ENCODE measurements around the gene FAM162B.

FAM162B gene

DNA sequence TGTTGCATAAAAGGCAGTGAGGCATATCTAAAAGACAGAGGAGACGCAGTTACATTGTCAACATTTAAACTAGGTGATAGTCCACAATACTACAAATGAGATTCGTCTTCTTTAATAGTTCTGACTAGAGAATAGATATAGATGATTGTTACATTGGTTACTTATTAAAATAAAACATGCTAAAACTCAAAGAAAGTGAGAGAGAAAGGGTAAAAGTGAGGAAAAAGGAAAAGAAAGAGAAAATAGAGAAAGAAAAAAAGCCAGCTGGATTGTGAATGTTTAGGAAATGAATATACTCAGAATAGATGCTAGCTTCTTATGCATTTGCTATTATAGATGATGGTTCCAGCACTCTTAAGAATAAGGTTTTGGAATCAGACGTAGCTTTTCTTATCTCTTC, 27.7 kb upstream of the FAM162B start:
- TF ChIP-seq, protein P1, sequence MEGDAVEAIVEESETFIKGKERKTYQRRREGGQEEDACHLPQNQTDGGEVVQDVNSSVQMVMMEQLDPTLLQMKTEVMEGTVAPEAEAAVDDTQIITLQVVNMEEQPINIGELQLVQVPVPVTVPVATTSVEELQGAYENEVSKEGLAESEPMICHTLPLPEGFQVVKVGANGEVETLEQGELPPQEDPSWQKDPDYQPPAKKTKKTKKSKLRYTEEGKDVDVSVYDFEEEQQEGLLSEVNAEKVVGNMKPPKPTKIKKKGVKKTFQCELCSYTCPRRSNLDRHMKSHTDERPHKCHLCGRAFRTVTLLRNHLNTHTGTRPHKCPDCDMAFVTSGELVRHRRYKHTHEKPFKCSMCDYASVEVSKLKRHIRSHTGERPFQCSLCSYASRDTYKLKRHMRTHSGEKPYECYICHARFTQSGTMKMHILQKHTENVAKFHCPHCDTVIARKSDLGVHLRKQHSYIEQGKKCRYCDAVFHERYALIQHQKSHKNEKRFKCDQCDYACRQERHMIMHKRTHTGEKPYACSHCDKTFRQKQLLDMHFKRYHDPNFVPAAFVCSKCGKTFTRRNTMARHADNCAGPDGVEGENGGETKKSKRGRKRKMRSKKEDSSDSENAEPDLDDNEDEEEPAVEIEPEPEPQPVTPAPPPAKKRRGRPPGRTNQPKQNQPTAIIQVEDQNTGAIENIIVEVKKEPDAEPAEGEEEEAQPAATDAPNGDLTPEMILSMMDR (IDR thresholded peaks at IDR 0.05), result no peak
- Histone ChIP-seq H3K27ac (no peak overlapping the region), H3K4me3 (no peak overlapping the region), H3K27me3 (no peaks in the 10 kb centered on the region), H3K9me3 (no peaks in the 10 kb centered on the region), H3K36me3 (no peaks in the 10 kb centered on the region), H3K4me1 (no peaks in the 10 kb centered on the region)
- no peak for DNase-seq
- intact Hi-C loops (cut with DNase I; ENCODE audit: low total_unique reads), result no loop called here

DNA sequence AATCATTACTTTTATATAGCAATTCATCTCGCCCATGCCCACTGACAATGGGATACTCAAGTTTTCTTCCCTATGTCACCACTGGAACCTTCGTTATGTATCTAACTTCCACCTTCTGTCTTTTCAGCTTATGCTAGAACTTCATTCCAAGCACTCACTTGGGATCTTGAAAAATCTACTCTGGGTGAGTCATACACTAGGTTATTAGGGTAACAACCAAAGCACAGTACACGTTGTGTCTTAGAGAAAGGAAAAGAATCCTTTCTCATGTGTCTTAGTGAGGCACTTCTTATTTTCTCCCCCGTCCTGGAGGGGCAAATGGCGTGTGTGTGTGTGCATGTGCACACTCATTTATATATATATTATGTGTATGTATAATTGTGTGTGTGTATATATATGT, 18.3 kb upstream of the FAM162B start:
- TF ChIP-seq, protein P1 (IDR thresholded peaks at IDR 0.05), result no peak
- H3K27ac ChIP-seq, result no peak overlapping the region
- intact Hi-C loops (cut with DNase I; ENCODE audit: low total_unique reads), result no loop called here

DNA sequence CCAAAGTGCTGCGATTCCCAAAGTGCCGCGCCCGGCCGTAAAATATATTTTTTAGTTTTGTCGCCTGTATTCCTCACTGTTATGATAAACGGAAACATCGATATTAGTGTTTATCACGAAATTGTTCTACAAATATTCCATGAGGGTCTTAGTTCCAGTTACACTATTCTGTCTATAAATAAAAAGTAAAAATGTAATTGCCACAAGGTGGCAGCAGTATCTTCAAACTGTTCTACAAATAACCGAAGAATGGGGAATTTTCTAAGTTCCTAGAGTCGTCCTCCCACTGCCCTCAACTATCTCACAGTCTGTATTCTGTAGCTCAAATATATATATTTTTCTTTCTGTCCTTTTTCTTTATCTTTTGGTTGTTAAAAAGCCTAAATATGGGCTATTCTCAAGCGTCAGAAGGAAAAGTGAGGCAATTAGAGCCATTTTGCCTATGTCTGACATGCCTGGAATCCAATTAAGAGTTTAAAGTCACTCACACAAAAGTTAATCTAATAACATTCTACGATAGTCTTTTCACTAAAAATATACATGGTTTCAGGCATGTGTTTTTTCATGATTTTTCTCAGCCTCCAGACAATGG, 14.2 kb upstream of the FAM162B start:
- H3K27ac ChIP-seq, result no peak overlapping the region
- no peaks in the 10 kb centered on the region for H3K36me3 ChIP-seq
- intact Hi-C loops (cut with DNase I; ENCODE audit: low total_unique reads), result no loop called here
- H3K9me3 ChIP-seq, result no peaks in the 10 kb centered on the region
- no peak overlapping the region for H3K4me3 ChIP-seq
- TF ChIP-seq, protein P1 (IDR thresholded peaks at IDR 0.05), result no peak
- no peaks in the 10 kb centered on the region for H3K4me1 ChIP-seq
- H3K27me3 ChIP-seq, result peaks cover 0 to 3% of the 10 kb centered on the region in 2 donors
- DNase-seq, result no peak

More for the DNA sequence above, 18.3 kb upstream of the FAM162B start:
- Histone ChIP-seq H3K4me3 (no peak overlapping the region), H3K4me1 (no peaks in the 10 kb centered on the region), H3K9me3 (no peaks in the 10 kb centered on the region), H3K27me3 (peaks cover 0 to 3% of the 10 kb centered on the region in 2 donors), H3K36me3 (no peaks in the 10 kb centered on the region)
- DNase-seq, result no peak

DNA sequence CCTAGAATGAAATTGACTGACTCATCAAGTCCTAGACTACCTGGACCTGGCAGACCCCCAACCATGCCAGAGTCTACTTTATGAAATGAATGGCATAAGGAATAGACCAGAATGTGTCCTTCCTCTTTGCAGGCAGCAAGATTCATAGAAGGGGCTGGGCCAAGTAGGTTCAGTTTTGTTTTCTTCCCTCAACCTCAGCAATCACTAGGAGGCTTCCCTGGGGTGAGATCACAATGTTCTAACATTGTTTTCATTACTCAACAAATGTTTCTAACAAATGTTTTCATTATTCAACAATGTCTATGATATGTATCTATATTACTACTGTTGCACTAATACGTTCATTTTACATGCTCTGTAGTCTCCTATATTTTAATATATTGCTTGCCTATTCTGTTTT, 8.4 kb upstream of the FAM162B start:
- no peak overlapping the region for H3K4me3 ChIP-seq
- no peaks in the 10 kb centered on the region for H3K27me3 ChIP-seq
- TF ChIP-seq, protein P1 (IDR thresholded peaks at IDR 0.05), result no peak
- intact Hi-C loops (cut with DNase I; ENCODE audit: low total_unique reads), result no loop called here
- H3K27ac ChIP-seq, result no peak overlapping the region
- H3K36me3 ChIP-seq, result no peaks in the 10 kb centered on the region
- H3K9me3 ChIP-seq, result no peaks in the 10 kb centered on the region
- DNase-seq, result no peak
- no peaks in the 10 kb centered on the region for H3K4me1 ChIP-seq

DNA sequence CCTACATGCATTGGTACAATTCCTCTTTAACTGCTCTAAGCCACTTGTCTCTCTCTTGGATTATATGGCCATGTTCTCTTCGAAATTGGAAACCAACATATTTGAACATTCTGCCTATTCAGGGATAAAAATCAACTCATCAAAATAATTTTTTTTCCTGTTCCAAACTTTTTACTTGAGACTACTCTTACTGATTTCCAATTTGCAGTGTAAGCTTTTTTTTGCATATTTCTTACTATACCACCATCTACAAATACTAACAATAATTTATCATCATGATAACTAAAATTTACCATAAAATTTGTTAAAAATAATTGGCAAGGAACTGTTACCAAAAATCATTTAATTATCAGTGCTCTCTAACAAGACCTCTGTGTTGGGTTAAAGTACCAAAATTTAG, 6.9 kb upstream of the FAM162B start:
- intact Hi-C loops (cut with DNase I; ENCODE audit: low total_unique reads), result no loop called here
- TF ChIP-seq, protein P1 (IDR thresholded peaks at IDR 0.05), result no peak
- H3K36me3 ChIP-seq, result no peaks in the 10 kb centered on the region
- H3K4me3 ChIP-seq, result no peak overlapping the region
- no peaks in the 10 kb centered on the region for H3K9me3 ChIP-seq
- no peak for DNase-seq
- no peaks in the 10 kb centered on the region for H3K4me1 ChIP-seq
- no peaks in the 10 kb centered on the region for H3K27me3 ChIP-seq
- no peak overlapping the region for H3K27ac ChIP-seq

DNA sequence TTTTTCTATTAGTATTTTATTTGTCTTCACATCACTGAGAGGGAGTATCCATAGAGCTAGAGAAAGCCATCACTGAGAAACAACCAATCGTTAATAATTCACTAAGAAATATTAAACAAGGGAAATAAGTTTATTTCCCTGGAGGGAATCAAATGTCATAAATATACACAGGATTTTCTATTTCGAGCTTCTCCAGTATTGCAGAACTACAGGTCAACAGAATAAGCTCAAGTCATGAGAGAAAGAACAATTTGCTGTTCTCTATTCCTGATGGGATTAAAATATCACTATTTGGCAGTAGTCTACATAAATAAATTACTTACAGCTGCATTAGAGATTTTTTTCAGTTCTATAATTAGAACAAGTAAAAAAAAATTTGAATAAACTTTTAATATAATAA, 2.2 kb upstream of the FAM162B start:
- Histone ChIP-seq H3K36me3 (no peaks in the 10 kb centered on the region), H3K4me1 (peaks cover 0 to 15% (median 11%) of the 10 kb centered on the region in 4 donors), H3K4me3 (no peak overlapping the region), H3K27ac (no peak overlapping the region), H3K27me3 (peaks cover 0 to 26% of the 10 kb centered on the region in 2 donors), H3K9me3 (no peaks in the 10 kb centered on the region)
- TF ChIP-seq, protein P1 (IDR thresholded peaks at IDR 0.05), result no peak
- no peak for DNase-seq
- intact Hi-C loops (cut with DNase I; ENCODE audit: low total_unique reads), result no loop called here

Data from tibial artery (tissue), 4 donors.